Keratinocyte (primary cell): ENCODE results near the gene TMPRSS2.

Experiments used
- CTCF ChIP-seq, 3 experiments: IDR thresholded peaks in 1 of 3; conservative IDR thresholded peaks in 1 of 3; optimal IDR thresholded peaks in 1 of 3; 2 replicates in 2 of 3; 3 replicates in 1 of 3; pipeline versions ENCODE3 to v1.5.1; 2011; ENCODE audit warnings: low read length in 3 of 3, mild to moderate bottlenecking in 3 of 3, moderate library complexity in 2 of 3, control low read depth in 1 of 3, inconsistent platforms in 1 of 3; ENCODE audit not compliant: insufficient read depth in 2 of 3; ENCODE audit errors: extremely low read depth in 1 of 3
- EZH2 ChIP-seq: IDR thresholded peaks from one replicate; pipeline ENCODE4 v1.6.1; 2012; ENCODE audit warnings: inconsistent platforms, mild to moderate bottlenecking, low read length, moderate library complexity

GRCh38 chr21:41511858-41512257 lies 3.9 kb upstream of the TMPRSS2 start:
- TF ChIP-seq CTCF (optimal IDR thresholded peaks at IDR 0.05 in 1 of 3, IDR thresholded peaks at IDR 0.05 in 1 of 3, conservative IDR thresholded peaks at IDR 0.05 in 1 of 3; ENCODE audit: extremely low read depth in 1 of 3, insufficient read depth in 2 of 3, low read length in 3 of 3) (no peak), EZH2 (no peak)
